Measurements from ENCODE around the gene SMTNL2.
A peak's percentile ranks its signal among the peaks of the same experiment; 100 is the strongest.

SMTNL2 gene

GRCh38 chr17:4584101-4584916, at the start of gene SMTNL2:
Gene SMTNL2 (plus strand): TSS chr17:4584529. CDS start chr17:4584606, 77 bp downstream.
- H3K4me3 ChIP-seq: peak within 1 kb of the TSS; percentile 69
- H3K27me3 ChIP-seq: peaks cover 47% of the 10 kb centered on the region
- H3K4me2 ChIP-seq: peak within 1 kb of the TSS; percentile 99
- H4K20me1 ChIP-seq: peaks cover 38% of the 10 kb centered on the region
- no peak within 1 kb of the TSS for H3K27ac ChIP-seq
- peak within 1 kb of the TSS; percentile 42; the same call in 1 of the 2 replicates for H3K9ac ChIP-seq
- no peak for TF ChIP-seq Cebpa-rat (IDR thresholded peaks at IDR 0.05)
- H3K4me1 ChIP-seq: peaks cover 49% of the 10 kb centered on the region
- no peaks in the 10 kb centered on the region for H3K9me3 ChIP-seq
- no peaks in the 10 kb centered on the region for H3K36me3 ChIP-seq

GRCh38 chr17:4534928-4535666, 49.2 kb upstream of the SMTNL2 start:
- no peaks in the 10 kb centered on the region for H3K9me3 ChIP-seq
- peak overlapping the region; percentile 52 for H3K4me2 ChIP-seq
- H3K4me1 ChIP-seq: peaks cover 89% of the 10 kb centered on the region

GRCh38 chr17:4535667-4536258, 48.6 kb upstream of the SMTNL2 start:
- peaks cover 58% of the 10 kb centered on the region for H4K20me1 ChIP-seq
- H3K4me1 ChIP-seq: peaks cover 86% of the 10 kb centered on the region
- no peak overlapping the region for H3K4me3 ChIP-seq
- H3K9me3 ChIP-seq: no peaks in the 10 kb centered on the region
- peaks cover 50% of the 10 kb centered on the region for H3K36me3 ChIP-seq
- peak overlapping the region; percentile 52 for H3K4me2 ChIP-seq
- 0 out of 2 replicates have a peak overlapping the region, but pooled peaks have one; percentile 13 for H3K27ac ChIP-seq
- H3K27me3 ChIP-seq: no peaks in the 10 kb centered on the region
- TF ChIP-seq Cebpa-rat (IDR thresholded peaks at IDR 0.05): no peak
- no peak overlapping the region for H3K9ac ChIP-seq

More at GRCh38 chr17:4534928-4535666, 49.2 kb upstream of the SMTNL2 start:
- Histone ChIP-seq H3K27ac (0 out of 2 replicates have a peak overlapping the region, but pooled peaks have one; percentile 13), H3K36me3 (peaks cover 43% of the 10 kb centered on the region), H3K9ac (no peak overlapping the region), H3K4me3 (no peak overlapping the region), H4K20me1 (peaks cover 51% of the 10 kb centered on the region), H3K27me3 (no peaks in the 10 kb centered on the region)
- no peak for TF ChIP-seq Cebpa-rat (IDR thresholded peaks at IDR 0.05)

GRCh38 chr17:4536259-4536741, 48.0 kb upstream of the SMTNL2 start:
- H3K4me3 ChIP-seq: no peak overlapping the region
- peaks cover 82% of the 10 kb centered on the region for H3K4me1 ChIP-seq

GRCh38 chr17:4536742-4537411, 47.5 kb upstream of the SMTNL2 start:
- H3K4me2 ChIP-seq: peak overlapping the region; percentile 83
- TF ChIP-seq Cebpa-rat (IDR thresholded peaks at IDR 0.05): no peak
- H3K27me3 ChIP-seq: no peaks in the 10 kb centered on the region
- peaks cover 69% of the 10 kb centered on the region for H4K20me1 ChIP-seq
- H3K27ac ChIP-seq: peak overlapping the region; percentile 71
- peak overlapping the region; percentile 50 for H3K9ac ChIP-seq
- peaks cover 61% of the 10 kb centered on the region for H3K36me3 ChIP-seq
- H3K4me3 ChIP-seq: no peak overlapping the region
- H3K4me1 ChIP-seq: peaks cover 76% of the 10 kb centered on the region
- no peaks in the 10 kb centered on the region for H3K9me3 ChIP-seq

More at GRCh38 chr17:4536259-4536741, 48.0 kb upstream of the SMTNL2 start:
- Histone ChIP-seq H3K9me3 (no peaks in the 10 kb centered on the region), H3K27ac (peak overlapping the region; percentile 71; the same call in 1 of the 2 replicates), H3K36me3 (peaks cover 55% of the 10 kb centered on the region), H3K4me2 (peak overlapping the region; percentile 83), H3K27me3 (no peaks in the 10 kb centered on the region), H4K20me1 (peaks cover 63% of the 10 kb centered on the region), H3K9ac (peak overlapping the region; percentile 50; the same call in 1 of the 2 replicates)
- no peak for TF ChIP-seq Cebpa-rat (IDR thresholded peaks at IDR 0.05)

GRCh38 chr17:4537451-4538235, 46.7 kb upstream of the SMTNL2 start:
- TF ChIP-seq Cebpa-rat (IDR thresholded peaks at IDR 0.05): no peak
- peak overlapping the region; percentile 50 for H3K9ac ChIP-seq
- peaks cover 76% of the 10 kb centered on the region for H4K20me1 ChIP-seq
- H3K4me2 ChIP-seq: peak overlapping the region; percentile 83
- H3K36me3 ChIP-seq: peaks cover 65% of the 10 kb centered on the region
- peaks cover 72% of the 10 kb centered on the region for H3K4me1 ChIP-seq
- H3K9me3 ChIP-seq: no peaks in the 10 kb centered on the region
- H3K27ac ChIP-seq: peak overlapping the region; percentile 71
- H3K4me3 ChIP-seq: no peak overlapping the region
- H3K27me3 ChIP-seq: no peaks in the 10 kb centered on the region

GRCh38 chr17:4538236-4539002, 45.9 kb upstream of the SMTNL2 start:
- no peaks in the 10 kb centered on the region for H3K9me3 ChIP-seq
- H3K27ac ChIP-seq: peak overlapping the region; percentile 71
- H3K4me2 ChIP-seq: peak overlapping the region; percentile 83
- H3K36me3 ChIP-seq: peaks cover 66% of the 10 kb centered on the region
- H3K4me3 ChIP-seq: no peak overlapping the region
- no peaks in the 10 kb centered on the region for H3K27me3 ChIP-seq
- peaks cover 66% of the 10 kb centered on the region for H3K4me1 ChIP-seq
- peaks cover 78% of the 10 kb centered on the region for H4K20me1 ChIP-seq
- TF ChIP-seq Cebpa-rat (IDR thresholded peaks at IDR 0.05): no peak
- H3K9ac ChIP-seq: peak overlapping the region; percentile 50; the same call in 1 of the 2 replicates

GRCh38 chr17:4539025-4539424, 45.3 kb upstream of the SMTNL2 start:
- Histone ChIP-seq H3K4me2 (peak overlapping the region; percentile 83), H3K4me3 (no peak overlapping the region), H3K36me3 (peaks cover 72% of the 10 kb centered on the region), H3K27me3 (no peaks in the 10 kb centered on the region), H3K27ac (peak overlapping the region; percentile 71), H4K20me1 (peaks cover 83% of the 10 kb centered on the region), H3K4me1 (peaks cover 60% of the 10 kb centered on the region), H3K9me3 (no peaks in the 10 kb centered on the region), H3K9ac (0 out of 2 replicates have a peak overlapping the region, but pooled peaks have one; percentile 29)
- TF ChIP-seq Cebpa-rat (IDR thresholded peaks at IDR 0.05): no peak

All from BLaER1 (cell line).